GM18907 (cell line): ENCODE data around the gene SLC38A7.
"Not testable (repeated sequence)": the region's sequence is repeated elsewhere in the genome, so short reads cannot be mapped to it uniquely, and the experiment has no call there.

ENCODE experiments used
- ATAC-seq: cut with Tn5 transposase; IDR thresholded peaks from one replicate; pipeline ENCODE4 v1.9.1; 2021; ENCODE audit warnings: mild to moderate bottlenecking, moderate library complexity; ENCODE audit not compliant: unreplicated experiment

SLC38A7 gene

GRCh38 chr16:58684354-58685083, at the start of gene SLC38A7:
SLC38A7 (minus strand) TSS chr16:58684770; CDS start chr16:58680126, 4,644 bp downstream.
- peak; percentile 99 for ATAC-seq

GRCh38 chr16:58733671-58734458, 49.3 kb upstream of the SLC38A7 start, which contains the start of gene GOT2:
GOT2 (minus strand) TSS chr16:58734316; CDS start chr16:58734228, 88 bp downstream.
- ATAC-seq = peak; percentile 94

- no peak for ATAC-seq
Measured at GRCh38 chr16:58733248-58733670, 48.7 kb upstream of the SLC38A7 start.

- ATAC-seq = peak; percentile 54
Measured at GRCh38 chr16:58732545-58733247, 48.1 kb upstream of the SLC38A7 start.

- ATAC-seq = no peak
Measured at GRCh38 chr16:58730724-58731370, 46.3 kb upstream of the SLC38A7 start.

GRCh38 chr16:58727796-58728568, 43.4 kb upstream of the SLC38A7 start:
- no peak for ATAC-seq

GRCh38 chr16:58727028-58727781, 42.6 kb upstream of the SLC38A7 start:
- no peak for ATAC-seq

GRCh38 chr16:58723109-58723508, 38.5 kb upstream of the SLC38A7 start:
- ATAC-seq = no peak

GRCh38 chr16:58717994-58718393, 33.4 kb upstream of the SLC38A7 start:
- no peak for ATAC-seq

- ATAC-seq = no peak
Measured at GRCh38 chr16:58716468-58716867, 31.9 kb upstream of the SLC38A7 start.

GRCh38 chr16:58713742-58714141, 29.2 kb upstream of the SLC38A7 start:
- ATAC-seq = no peak

GRCh38 chr16:58709333-58709732, 24.8 kb upstream of the SLC38A7 start:
- peak; percentile 89 for ATAC-seq

- no peak for ATAC-seq
Measured at GRCh38 chr16:58699151-58699550, 14.6 kb upstream of the SLC38A7 start.

- ATAC-seq = no peak
Measured at GRCh38 chr16:58695368-58695767, 10.8 kb upstream of the SLC38A7 start.

GRCh38 chr16:58692450-58692849, 7.9 kb upstream of the SLC38A7 start:
- no peak for ATAC-seq

GRCh38 chr16:58686985-58687706, 2.6 kb upstream of the SLC38A7 start:
- not testable (repeated sequence) for ATAC-seq

GRCh38 chr16:58685084-58685449, 497 bp upstream of the SLC38A7 start:
- no peak for ATAC-seq

GRCh38 chr16:58684001-58684353, 593 bp downstream of the SLC38A7 start:
- ATAC-seq = no peak

GRCh38 chr16:58679763-58680162, 4.8 kb downstream of the SLC38A7 start:
- no peak for ATAC-seq
